Natural killer cell (primary cell): Measurements from ENCODE around the gene MACROD2. TPM values are rescaled to one million over a fixed set of nuclear protein-coding genes. Genes with fewer than 3 reads are reported as not detected.

Experiments used
- ATAC-seq, 3 donors: fragments of 150-1000 bp in 2 of 3; fragments of 200-7000 bp in 1 of 3; cut with Tn5 transposase; 1 replicate in 1 of 3; 2 replicates in 2 of 3; pipeline ENCODE4 v1.10.0; 2021; ENCODE audit warnings: mild to moderate bottlenecking in 2 of 3, moderate library complexity in 2 of 3
- DNase-seq, 2 donors: peaks; one replicate each; pipeline versions ENCODE4 v3.0.0 to v3.0.0-alpha.2; 2013 to 2021; ENCODE audit warnings: mixed read lengths in 1 of 2
- H3K27ac ChIP-seq: one replicate; pipeline ENCODE4 v1.5.1; 2013; ENCODE audit warnings: mild to moderate bottlenecking, low read length
- H3K27me3 ChIP-seq: one replicate; pipeline ENCODE4 v1.6.1; 2013; ENCODE audit warnings: low read length; ENCODE audit not compliant: control insufficient read depth, insufficient read depth
- H3K36me3 ChIP-seq: one replicate; pipeline ENCODE4 v1.6.1; 2013; ENCODE audit warnings: low read length; ENCODE audit not compliant: control insufficient read depth, insufficient read depth
- H3K4me1 ChIP-seq: one replicate; pipeline ENCODE4 v1.6.1; 2013; ENCODE audit warnings: low read length; ENCODE audit not compliant: control insufficient read depth, insufficient read depth
- H3K4me3 ChIP-seq: one replicate; pipeline ENCODE4 v1.5.1; 2013; ENCODE audit warnings: low read length
- H3K9me3 ChIP-seq: one replicate; pipeline ENCODE4 v1.6.1; 2013; ENCODE audit warnings: low read length; ENCODE audit not compliant: control insufficient read depth, insufficient read depth
- H3K27ac Mint-ChIP-seq, 2 donors: one replicate each; pipeline ENCODE4 v1.8.0; 2022; ENCODE audit warnings: mild to moderate bottlenecking in 2 of 2, mixed read lengths in 2 of 2, moderate library complexity in 1 of 2
- H3K27me3 Mint-ChIP-seq, 2 donors: one replicate each; pipeline ENCODE4 v1.8.0; 2022; ENCODE audit warnings: low read depth in 2 of 2, mixed read lengths in 2 of 2
- H3K36me3 Mint-ChIP-seq: one replicate; pipeline ENCODE4 v1.8.0; 2022; ENCODE audit warnings: mixed read lengths
- H3K4me1 Mint-ChIP-seq, 2 donors: one replicate each; pipeline ENCODE4 v1.8.0; 2022; ENCODE audit warnings: mixed read lengths in 2 of 2
- H3K4me3 Mint-ChIP-seq: one replicate; pipeline ENCODE4 v1.8.0; 2022; ENCODE audit warnings: mild to moderate bottlenecking, moderate library complexity, mixed read lengths
- H3K9me3 Mint-ChIP-seq, 2 donors: one replicate each; pipeline ENCODE4 v1.8.0; 2022; ENCODE audit warnings: mixed read lengths in 2 of 2
- WGBS: methylation state at CpG from one replicate; pipeline ENCODE4 v1.1.7; 2013; ENCODE audit warnings: missing lambda C conversion rate; ENCODE audit not compliant: insufficient coverage; 5-methylcytosine and 5-hydroxymethylcytosine counted together
- intact Hi-C: fragments of 100-400 bp; cut with micrococcal nuclease; formaldehyde crosslinking; loops from one replicate; pipeline ENCODE4 v1.14.2; 2022
- total RNA-seq, 4 donors: library from RNA; stranded (reverse); fragments of 120-200 nt in 1 of 4; gene quantifications; one replicate each; pipeline versions ENCODE4 v1.2.3 to v1.2.4, GENCODE V29; 2013 to 2022
- TF ChIP-seq, protein P1 (sequence below): fragments of 200-600 bp; IDR thresholded peaks from one replicate; pipeline ENCODE4 v1.8.0; 2022; ENCODE audit warnings: antibody characterized with exemption

MACROD2 gene
- total RNA-seq, 3 donors from 2014 or later (not counting 1 experiment from before 2014, with no cell fraction given): 0.19 to 0.88 TPM; not detected in 1

DNA sequence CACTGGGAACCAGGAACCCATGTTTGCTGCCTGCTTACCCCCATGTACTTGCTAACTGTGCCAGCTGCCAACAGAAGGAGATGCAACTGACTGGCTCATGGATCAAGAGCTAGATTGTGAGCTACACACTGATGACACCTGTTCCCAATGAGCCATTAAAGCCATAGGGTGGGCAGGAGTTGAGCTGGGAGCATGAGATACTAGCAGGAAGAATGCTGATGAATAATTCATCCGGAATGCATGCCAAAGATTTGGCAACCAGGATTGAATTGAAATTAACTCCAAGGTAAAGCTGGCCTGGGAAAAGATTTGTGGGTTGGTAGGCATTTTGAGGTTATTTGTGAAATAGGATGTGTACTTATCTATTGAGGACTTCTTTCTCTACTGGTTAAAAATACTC, 1946.8 kb downstream of the MACROD2 start:
- peaks cover 3 to 4% of the 10 kb centered on the region in 2 donors for H3K9me3 Mint-ChIP-seq
- H3K4me1 Mint-ChIP-seq: peaks cover 0 to 2% of the 10 kb centered on the region in 2 donors
- no peaks in the 10 kb centered on the region for H3K36me3 ChIP-seq
- H3K27ac Mint-ChIP-seq: no peak overlapping the region
- DNase-seq (no peak), ATAC-seq (no peak)
- intact Hi-C loops: no loop called here
- no peaks in the 10 kb centered on the region for H3K4me1 ChIP-seq
- 46% methylated on average over 1 of the region's 1 CpG for WGBS
- no peaks in the 10 kb centered on the region for H3K36me3 Mint-ChIP-seq
- no peaks in the 10 kb centered on the region for H3K27me3 ChIP-seq
- H3K9me3 ChIP-seq: no peaks in the 10 kb centered on the region
- TF ChIP-seq, protein P1, sequence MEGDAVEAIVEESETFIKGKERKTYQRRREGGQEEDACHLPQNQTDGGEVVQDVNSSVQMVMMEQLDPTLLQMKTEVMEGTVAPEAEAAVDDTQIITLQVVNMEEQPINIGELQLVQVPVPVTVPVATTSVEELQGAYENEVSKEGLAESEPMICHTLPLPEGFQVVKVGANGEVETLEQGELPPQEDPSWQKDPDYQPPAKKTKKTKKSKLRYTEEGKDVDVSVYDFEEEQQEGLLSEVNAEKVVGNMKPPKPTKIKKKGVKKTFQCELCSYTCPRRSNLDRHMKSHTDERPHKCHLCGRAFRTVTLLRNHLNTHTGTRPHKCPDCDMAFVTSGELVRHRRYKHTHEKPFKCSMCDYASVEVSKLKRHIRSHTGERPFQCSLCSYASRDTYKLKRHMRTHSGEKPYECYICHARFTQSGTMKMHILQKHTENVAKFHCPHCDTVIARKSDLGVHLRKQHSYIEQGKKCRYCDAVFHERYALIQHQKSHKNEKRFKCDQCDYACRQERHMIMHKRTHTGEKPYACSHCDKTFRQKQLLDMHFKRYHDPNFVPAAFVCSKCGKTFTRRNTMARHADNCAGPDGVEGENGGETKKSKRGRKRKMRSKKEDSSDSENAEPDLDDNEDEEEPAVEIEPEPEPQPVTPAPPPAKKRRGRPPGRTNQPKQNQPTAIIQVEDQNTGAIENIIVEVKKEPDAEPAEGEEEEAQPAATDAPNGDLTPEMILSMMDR: no peak
- H3K4me3 ChIP-seq: no peak overlapping the region
- H3K4me3 Mint-ChIP-seq: no peak overlapping the region
- no peak overlapping the region for H3K27ac ChIP-seq
- peaks cover 6 to 7% of the 10 kb centered on the region in 2 donors for H3K27me3 Mint-ChIP-seq

DNA sequence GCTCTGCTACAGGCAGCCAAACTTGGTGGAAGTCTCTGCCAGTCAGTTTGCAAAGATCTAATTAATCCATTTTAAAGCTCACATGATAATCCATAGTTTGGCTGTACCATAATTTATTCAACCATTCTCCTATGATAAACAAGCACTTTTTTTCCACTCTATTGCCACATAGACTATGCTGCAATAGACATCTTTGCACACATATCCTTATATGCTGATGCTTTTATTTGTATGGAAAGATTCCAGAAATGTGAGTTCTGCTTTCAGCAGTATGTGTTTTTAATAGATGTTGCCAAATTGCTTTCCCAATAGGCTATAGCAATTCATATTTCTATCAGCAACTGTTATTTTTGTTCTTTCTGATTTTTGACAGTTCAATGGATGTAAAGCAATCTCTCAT, 1950.0 kb downstream of the MACROD2 start:
- DNase-seq: no peak
- Mint-ChIP-seq H3K4me3 (no peak overlapping the region), H3K9me3 (no peaks in the 10 kb centered on the region), H3K27me3 (peaks cover 2 to 7% of the 10 kb centered on the region in 2 donors), H3K4me1 (no peaks in the 10 kb centered on the region), H3K27ac (no peak overlapping the region), H3K36me3 (no peaks in the 10 kb centered on the region)
- TF ChIP-seq, protein P1: no peak
- no peak overlapping the region for H3K27ac ChIP-seq
- H3K27me3 ChIP-seq: no peaks in the 10 kb centered on the region
- no peak for ATAC-seq
- no peaks in the 10 kb centered on the region for H3K4me1 ChIP-seq
- no peaks in the 10 kb centered on the region for H3K36me3 ChIP-seq
- no peaks in the 10 kb centered on the region for H3K9me3 ChIP-seq
- H3K4me3 ChIP-seq: no peak overlapping the region
- intact Hi-C loops: no loop called here

DNA sequence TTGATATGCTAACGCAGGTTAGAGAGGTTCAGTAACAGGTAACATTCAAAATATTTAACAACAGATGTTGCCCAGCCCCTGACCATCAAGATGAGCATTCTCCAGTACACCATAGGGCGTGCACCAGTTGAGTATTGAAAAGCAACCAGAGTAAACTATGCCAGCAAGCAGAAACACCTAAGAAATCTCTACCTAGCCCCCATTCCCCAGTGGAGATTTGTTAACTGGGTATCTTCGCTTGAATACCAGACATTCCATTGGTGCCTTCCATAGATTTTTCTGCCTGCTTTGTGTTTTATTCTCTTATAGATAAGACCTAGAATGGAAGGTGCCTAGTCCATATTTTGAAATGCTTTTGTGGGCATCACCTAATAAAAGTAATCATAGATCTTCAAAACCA, 1954.1 kb downstream of the MACROD2 start:
- no peaks in the 10 kb centered on the region for H3K36me3 Mint-ChIP-seq
- H3K4me3 ChIP-seq: no peak overlapping the region
- H3K9me3 Mint-ChIP-seq: peaks cover 0 to 4% of the 10 kb centered on the region in 2 donors
- no peaks in the 10 kb centered on the region for H3K36me3 ChIP-seq
- no peaks in the 10 kb centered on the region for H3K27me3 ChIP-seq
- no peak for DNase-seq
- WGBS: 88% methylated on average over 3 of the region's 3 CpGs
- intact Hi-C loops: no loop called here
- no peaks in the 10 kb centered on the region for H3K9me3 ChIP-seq
- H3K4me3 Mint-ChIP-seq: no peak overlapping the region
- H3K4me1 Mint-ChIP-seq: no peaks in the 10 kb centered on the region
- TF ChIP-seq, protein P1: no peak
- no peak overlapping the region for H3K27ac Mint-ChIP-seq
- peaks cover 2 to 7% of the 10 kb centered on the region in 2 donors for H3K27me3 Mint-ChIP-seq
- no peak overlapping the region for H3K27ac ChIP-seq
- ATAC-seq: no peak
- no peaks in the 10 kb centered on the region for H3K4me1 ChIP-seq

DNA sequence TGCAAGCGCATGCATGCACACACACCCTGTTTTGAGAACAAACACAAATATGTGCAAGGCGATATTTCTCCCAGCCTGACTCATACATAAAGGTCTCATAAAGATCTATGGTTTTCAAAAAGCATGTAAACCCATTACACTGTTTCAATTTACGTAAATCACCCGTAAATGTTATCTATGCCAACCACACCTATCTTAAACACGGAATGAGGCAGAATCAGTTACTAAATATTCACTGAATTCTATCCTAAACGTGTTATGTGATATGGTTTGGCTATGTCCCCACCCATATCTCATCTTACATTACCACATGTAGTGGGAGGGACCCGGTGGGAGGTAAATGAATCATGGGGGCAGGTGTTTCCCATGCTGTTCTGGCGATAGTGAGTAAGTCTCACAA, 1956.3 kb downstream of the MACROD2 start:
- no peaks in the 10 kb centered on the region for H3K4me1 ChIP-seq
- Mint-ChIP-seq H3K4me1 (no peaks in the 10 kb centered on the region), H3K36me3 (no peaks in the 10 kb centered on the region)

More for the DNA sequence above, 1956.3 kb downstream of the MACROD2 start:
- Mint-ChIP-seq H3K9me3 (peaks cover 0 to 5% of the 10 kb centered on the region in 2 donors), H3K27me3 (peaks cover 1 to 5% of the 10 kb centered on the region in 2 donors), H3K27ac (no peak overlapping the region), H3K4me3 (no peak overlapping the region)
- Histone ChIP-seq H3K36me3 (no peaks in the 10 kb centered on the region), H3K4me3 (no peak overlapping the region), H3K27ac (no peak overlapping the region), H3K9me3 (no peaks in the 10 kb centered on the region), H3K27me3 (no peaks in the 10 kb centered on the region)
- WGBS: 89% methylated on average over 7 of the region's 8 CpGs
- DNase-seq (no peak), ATAC-seq (no peak)
- TF ChIP-seq, protein P1: no peak
- intact Hi-C loops: no loop called here
